EH (cell line): ENCODE measurements around the gene GANAB.
A peak's percentile ranks its signal among the peaks of the same experiment; 100 is the strongest.
"Not testable (repeated sequence)": the region's sequence is repeated elsewhere in the genome, so short reads cannot be mapped to it uniquely, and the experiment has no call there.

ENCODE experiments used
- DNase-seq: peaks from one replicate; pipeline ENCODE4 v3.0.0-alpha.2; 2015; ENCODE audit warnings: low read depth

GANAB gene

GRCh38 chr11:62667460-62667859 lies 21.0 kb upstream of the GANAB start:
- no peak for DNase-seq

- DNase-seq, result no peak
These were observed 20.0 kb upstream of the GANAB start for GRCh38 chr11:62666259-62666926.

- peak; percentile 65 for DNase-seq
These were observed 19.3 kb upstream of the GANAB start for GRCh38 chr11:62665599-62666258.

GRCh38 chr11:62665075-62665598 lies 18.7 kb upstream of the GANAB start, which contains the start of the genes C11orf98 and CSKMT:
C11orf98 (minus strand) TSS chr11:62665210; CDS start chr11:62665169, 41 bp downstream.
CSKMT (plus strand) TSS chr11:62665312; CDS start chr11:62665880, 568 bp downstream.
- DNase-seq, result peak; percentile 92

- no peak for DNase-seq
These were observed 18.1 kb upstream of the GANAB start for GRCh38 chr11:62664405-62665074.

- DNase-seq, result no peak
These were observed 10.5 kb upstream of the GANAB start for GRCh38 chr11:62656796-62657429.

GRCh38 chr11:62654297-62654696 lies 7.9 kb upstream of the GANAB start:
- DNase-seq, result no peak

- no peak for DNase-seq
These were observed 6.0 kb upstream of the GANAB start for GRCh38 chr11:62652161-62653006.

GRCh38 chr11:62650283-62650682 lies 3.9 kb upstream of the GANAB start:
- DNase-seq, result not testable (repeated sequence)

- DNase-seq, result no peak
These were observed 3.1 kb upstream of the GANAB start for GRCh38 chr11:62649486-62649885.

GRCh38 chr11:62648967-62649364 lies 2.6 kb upstream of the GANAB start:
- DNase-seq, result no peak

- DNase-seq, result no peak
These were observed 2.0 kb upstream of the GANAB start for GRCh38 chr11:62648185-62648966.

- DNase-seq, result no peak
These were observed 1.2 kb upstream of the GANAB start for GRCh38 chr11:62647609-62648005.

- DNase-seq, result no peak
These were observed 604 bp upstream of the GANAB start for GRCh38 chr11:62646825-62647608.

- no peak for DNase-seq
These were observed 805 bp downstream of the GANAB start for GRCh38 chr11:62645671-62645945.

- DNase-seq, result no peak
These were observed 2.2 kb downstream of the GANAB start for GRCh38 chr11:62644220-62644619.

GRCh38 chr11:62632492-62632891 lies 13.9 kb downstream of the GANAB start:
- DNase-seq, result no peak

- DNase-seq, result no peak
These were observed 18.7 kb downstream of the GANAB start for GRCh38 chr11:62627713-62628112.

- DNase-seq, result no peak
These were observed 23.8 kb downstream of the GANAB start for GRCh38 chr11:62622476-62623089.
